Ramos (cell line): ENCODE results near the gene SCAMP1.
"Not testable (repeated sequence)": the region's sequence is repeated elsewhere in the genome, so short reads cannot be mapped to it uniquely, and the experiment has no call there.

Source experiments
- in situ Hi-C: fragments of 300-500 bp; cut with MboI; formaldehyde crosslinking; loops from one replicate; pipeline ENCODE4 v1.14.3; 2022; ENCODE audit warnings: low sequenced_read_pairs; ENCODE audit not compliant: unreplicated experiment

SCAMP1 gene

DNA sequence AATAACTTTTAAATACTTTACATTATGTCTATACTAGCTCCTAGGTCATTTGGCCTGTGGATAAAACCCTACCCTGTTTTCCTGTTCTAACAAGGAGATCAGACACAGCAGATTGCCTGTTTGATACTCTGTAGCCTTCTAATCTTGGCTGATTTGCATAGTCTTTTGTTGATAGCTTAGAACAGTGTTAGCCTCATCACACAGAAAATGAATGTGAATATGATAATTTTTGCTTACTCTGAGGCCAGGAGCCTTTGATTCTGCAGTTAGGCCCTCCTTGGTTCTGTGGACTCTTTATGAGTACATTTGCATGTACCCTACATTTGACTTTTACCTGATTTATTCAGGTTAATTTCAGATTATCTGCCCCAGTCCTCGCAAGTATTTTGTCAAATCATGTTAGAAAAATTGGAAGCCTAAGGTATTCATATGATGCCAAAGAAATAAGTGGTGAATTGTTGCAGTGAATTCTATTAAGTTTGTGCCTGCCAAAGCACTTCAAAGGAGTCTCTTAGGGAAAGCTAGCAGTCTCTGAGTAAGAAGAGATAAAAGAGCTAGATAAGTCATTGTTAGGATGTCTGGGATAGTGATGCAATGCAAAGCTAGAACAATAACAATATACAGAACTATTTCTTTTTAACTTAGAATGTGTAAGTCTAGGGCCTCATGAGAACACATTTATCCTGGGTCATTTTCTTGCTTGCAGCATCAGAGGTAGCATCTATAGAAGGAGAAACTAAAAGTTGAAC, 56.4 kb downstream of the SCAMP1 start:
- in situ Hi-C loops = no loop called here

DNA sequence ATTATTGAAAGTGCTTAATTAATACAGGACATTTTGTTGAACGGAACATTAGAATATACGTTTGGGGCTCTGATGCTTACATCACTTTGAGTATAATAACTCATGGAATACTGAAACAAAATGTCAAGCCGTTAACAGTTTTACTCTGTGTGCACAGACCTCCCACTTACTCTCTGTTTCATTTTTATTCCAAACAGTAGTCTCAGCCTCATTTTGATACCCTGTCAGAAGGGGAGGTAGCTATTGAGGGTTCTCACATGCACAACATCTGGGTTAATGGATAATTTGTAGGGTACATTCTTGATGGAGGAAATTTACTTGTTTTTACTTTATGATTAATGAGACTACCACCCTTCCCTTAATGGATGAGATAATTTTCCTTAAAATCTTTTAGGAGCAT, 59.0 kb downstream of the SCAMP1 start:
- in situ Hi-C loops = no loop called here

- in situ Hi-C loops = no loop called here
Measured at GRCh38 chr5:78420548-78420947, 60.1 kb downstream of the SCAMP1 start.

DNA sequence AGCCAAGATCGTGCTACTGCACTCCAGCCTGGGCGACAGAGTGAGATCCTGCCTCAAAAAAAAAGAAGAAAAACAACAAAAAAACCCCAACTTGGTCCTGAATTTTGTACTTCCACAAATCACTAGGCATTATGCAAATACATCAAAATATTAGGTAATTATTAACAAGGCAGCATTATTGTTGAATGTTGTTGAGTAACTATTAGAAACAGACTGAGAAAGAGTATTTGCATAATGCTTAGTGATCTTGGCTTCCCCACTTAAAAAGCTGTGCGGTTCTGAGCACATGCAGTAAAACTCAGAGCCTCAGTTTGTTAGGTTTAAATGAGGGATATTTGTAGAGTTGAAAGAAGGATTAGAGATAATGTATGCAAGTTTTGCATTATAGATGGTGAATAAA, 64.2 kb downstream of the SCAMP1 start:
- in situ Hi-C loops = no loop called here

DNA sequence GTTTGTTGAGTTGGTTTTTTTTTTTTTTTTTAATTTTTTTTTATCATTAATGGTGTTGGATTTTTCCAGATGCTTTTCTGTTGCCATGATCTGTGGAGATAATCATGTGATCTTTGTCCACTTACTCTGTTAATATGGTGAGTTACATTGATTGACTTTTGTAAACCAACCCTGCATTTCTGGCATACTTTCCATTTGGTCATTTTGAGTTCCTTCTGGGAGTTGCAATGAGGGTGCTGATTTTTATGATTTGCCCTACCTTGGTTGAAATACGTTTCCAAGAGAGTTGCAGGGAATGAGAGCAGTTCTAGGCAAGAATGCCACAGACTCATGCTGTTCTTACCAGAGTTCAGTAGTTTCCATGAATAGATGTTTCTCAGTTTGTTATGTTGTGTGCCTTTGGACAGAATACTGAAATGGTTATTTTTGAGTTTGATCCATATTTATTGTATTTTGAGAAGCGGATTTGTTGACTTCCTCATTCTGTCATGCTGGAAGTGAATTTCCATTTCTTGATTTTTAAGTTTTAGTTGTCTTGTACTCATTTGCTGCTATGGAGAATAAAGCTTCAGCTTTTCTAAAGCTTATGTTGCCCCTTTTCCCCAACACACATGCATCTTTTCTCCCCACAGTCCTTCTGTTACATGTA, 69.0 kb downstream of the SCAMP1 start:
- in situ Hi-C loops = no loop called here

DNA sequence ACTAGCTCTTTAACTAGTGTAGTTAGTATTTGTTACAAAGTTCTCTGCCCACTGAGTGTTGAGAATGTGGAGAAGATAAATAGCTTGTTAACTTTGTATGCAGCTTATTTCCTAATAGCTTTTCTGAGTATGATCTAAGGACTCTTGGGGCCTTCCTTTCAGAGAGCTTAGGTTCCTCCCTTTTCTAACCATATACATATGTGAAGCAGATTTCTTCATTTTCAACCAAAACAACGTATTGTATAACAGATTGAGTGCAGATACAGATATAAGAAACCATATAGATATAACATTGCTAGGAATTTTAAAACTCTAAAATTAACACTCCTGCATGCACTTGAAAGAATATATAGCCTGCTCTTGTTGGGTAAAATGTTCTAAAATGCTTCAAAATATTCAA, 70.4 kb downstream of the SCAMP1 start:
- in situ Hi-C loops = no loop called here

- in situ Hi-C loops = no loop called here
Measured at GRCh38 chr5:78433972-78434371, 73.6 kb downstream of the SCAMP1 start.

GRCh38 chr5:78447775-78448424, 87.5 kb downstream of the SCAMP1 start:
- in situ Hi-C loops = no loop called here

GRCh38 chr5:78449103-78449502, 88.7 kb downstream of the SCAMP1 start:
- in situ Hi-C loops = no loop called here

- in situ Hi-C loops = not testable (repeated sequence)
Measured at GRCh38 chr5:78457507-78457906, 97.1 kb downstream of the SCAMP1 start.

GRCh38 chr5:78458843-78459242, 98.4 kb downstream of the SCAMP1 start:
- in situ Hi-C loops = no loop called here

GRCh38 chr5:78467140-78467539, 106.7 kb downstream of the SCAMP1 start:
- in situ Hi-C loops = no loop called here

GRCh38 chr5:78467752-78468357, 107.4 kb downstream of the SCAMP1 start:
- in situ Hi-C loops = no loop called here

DNA sequence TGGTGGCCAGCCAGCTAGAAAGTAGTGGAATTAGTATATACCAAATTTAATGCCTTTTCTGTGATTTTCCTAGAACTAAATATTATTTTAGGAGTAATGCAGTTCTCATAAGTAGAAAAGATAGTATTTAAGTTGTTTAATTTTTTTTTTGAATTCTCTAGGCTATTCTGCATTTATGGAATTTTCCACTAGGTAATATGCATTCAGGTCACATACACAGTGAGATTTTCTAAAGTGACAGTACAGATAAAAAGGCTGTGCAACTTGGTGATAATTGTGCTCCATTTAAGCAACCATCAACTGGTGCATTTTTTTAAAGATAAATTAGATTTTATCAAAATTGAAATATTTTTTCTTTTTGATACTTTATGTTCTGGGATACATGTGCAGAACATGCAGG, 111.5 kb downstream of the SCAMP1 start:
- in situ Hi-C loops = no loop called here

- in situ Hi-C loops = no loop called here
Measured at GRCh38 chr5:78472469-78473106, 112.2 kb downstream of the SCAMP1 start.

DNA sequence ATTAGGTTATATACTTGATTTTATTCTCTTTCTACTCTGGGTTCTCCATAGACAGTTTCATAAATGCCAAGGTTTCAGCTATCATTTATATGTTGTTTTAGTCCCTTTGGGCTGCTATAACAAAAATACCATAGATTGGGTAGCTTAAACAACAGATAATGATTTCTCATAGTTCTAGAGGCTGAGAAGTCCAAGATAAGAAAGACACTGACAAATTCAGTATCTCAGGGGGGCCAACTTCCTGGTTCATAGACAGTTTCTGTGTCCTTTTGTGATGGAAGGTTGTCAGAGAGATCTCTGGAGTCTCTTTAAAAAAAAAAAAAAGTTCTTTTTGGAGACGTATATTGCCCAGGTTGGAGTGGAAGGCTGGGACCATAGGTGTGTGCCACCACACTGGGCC, 113.3 kb downstream of the SCAMP1 start:
- in situ Hi-C loops = no loop called here

DNA sequence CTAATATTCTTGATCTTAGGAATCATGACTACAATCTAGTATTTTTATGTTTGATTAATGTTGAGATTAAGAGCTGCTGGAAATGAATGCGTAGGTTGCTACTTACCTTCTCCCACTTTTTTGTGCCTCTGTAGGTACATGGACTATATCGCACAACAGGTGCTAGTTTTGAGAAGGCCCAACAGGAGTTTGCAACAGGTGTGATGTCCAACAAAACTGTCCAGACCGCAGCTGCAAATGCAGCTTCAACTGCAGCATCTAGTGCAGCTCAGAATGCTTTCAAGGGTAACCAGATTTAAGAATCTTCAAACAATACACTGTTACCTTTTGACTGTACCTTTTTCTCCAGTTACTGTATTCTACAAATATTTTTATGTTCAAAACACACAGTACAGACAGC, 115.0 kb downstream of the SCAMP1 start:
- in situ Hi-C loops = no loop called here

- in situ Hi-C loops = no loop called here
Measured at GRCh38 chr5:78476795-78477194, 116.4 kb downstream of the SCAMP1 start.

GRCh38 chr5:78482948-78483347, 122.5 kb downstream of the SCAMP1 start:
- in situ Hi-C loops = no loop called here

- in situ Hi-C loops = no loop called here
Measured at GRCh38 chr5:78483809-78484521, 123.5 kb downstream of the SCAMP1 start.
